AG04450 (cell line): ENCODE measurements around the gene MACF1. TPM values are rescaled to one million over a fixed set of nuclear protein-coding genes. Genes with fewer than 3 reads are reported as not detected.
"Not testable (repeated sequence)": the region's sequence is repeated elsewhere in the genome, so short reads cannot be mapped to it uniquely, and the experiment has no call there.

Experiments
- CTCF ChIA-PET: fragments of 300-600, 350-600 bp; formaldehyde crosslinking; extraction: SDS; loops from one replicate; lab custom pipeline; 2022; ENCODE audit warnings: antibody characterized with exemption, inconsistent platforms; lab: Charles Lee
- POLR2A ChIA-PET: fragments of 350-600 bp; formaldehyde crosslinking; extraction: SDS; loops from one replicate; lab custom pipeline; 2021; ENCODE audit warnings: antibody characterized with exemption, inconsistent platforms; lab: Yijun Ruan, JAX
- DNase-seq: peaks from one replicate; pipeline ENCODE4 v3.0.0-alpha.2; 2011; ENCODE audit warnings: low read depth, low spot score
- H3K27ac ChIP-seq: one replicate; pipeline ENCODE4 v1.5.1; 2012; ENCODE audit warnings: low read depth, low read length, control low read depth
- H3K27me3 ChIP-seq: one replicate; pipeline ENCODE4 v1.6.0; 2012; ENCODE audit warnings: low read length; ENCODE audit not compliant: control insufficient read depth, insufficient read depth
- H3K4me3 ChIP-seq: 2 replicates; pipeline ENCODE4 v1.5.1; 2011; ENCODE audit warnings: mild to moderate bottlenecking, low read depth, low read length, control low read depth
- H3K9me3 ChIP-seq: 2 replicates; pipeline ENCODE4 v1.5.1; 2012; ENCODE audit warnings: low read length; ENCODE audit not compliant: control insufficient read depth, insufficient read depth
- polyA plus RNA-seq: library from polyadenylated mRNA; depleted of rRNA; stranded (reverse); fragments of >200 nt; gene quantifications from 2 replicates; pipeline ENCODE4 v1.2.3, GENCODE V29; 2011
- TF ChIP-seq, protein P1 (sequence below): IDR thresholded peaks from 2 replicates; pipeline ENCODE4 v1.5.1; 2011; ENCODE audit warnings: low read depth, low read length, control low read depth, inconsistent platforms

The MACF1 gene
- polyA plus RNA-seq, 1 experiment, result 118 TPM

GRCh38 chr1:39512234-39512847 is 307.8 kb downstream of the MACF1 start:
- H3K27ac ChIP-seq, H3K27me3 ChIP-seq, POLR2A ChIA-PET, CTCF ChIA-PET, H3K9me3 ChIP-seq, H3K4me3 ChIP-seq, DNase-seq: not testable (repeated sequence)

GRCh38 chr1:39514710-39515124 is 310.2 kb downstream of the MACF1 start:
- H3K27ac ChIP-seq, H3K4me3 ChIP-seq, H3K27me3 ChIP-seq, DNase-seq, POLR2A ChIA-PET, CTCF ChIA-PET, H3K9me3 ChIP-seq: not testable (repeated sequence)

DNA sequence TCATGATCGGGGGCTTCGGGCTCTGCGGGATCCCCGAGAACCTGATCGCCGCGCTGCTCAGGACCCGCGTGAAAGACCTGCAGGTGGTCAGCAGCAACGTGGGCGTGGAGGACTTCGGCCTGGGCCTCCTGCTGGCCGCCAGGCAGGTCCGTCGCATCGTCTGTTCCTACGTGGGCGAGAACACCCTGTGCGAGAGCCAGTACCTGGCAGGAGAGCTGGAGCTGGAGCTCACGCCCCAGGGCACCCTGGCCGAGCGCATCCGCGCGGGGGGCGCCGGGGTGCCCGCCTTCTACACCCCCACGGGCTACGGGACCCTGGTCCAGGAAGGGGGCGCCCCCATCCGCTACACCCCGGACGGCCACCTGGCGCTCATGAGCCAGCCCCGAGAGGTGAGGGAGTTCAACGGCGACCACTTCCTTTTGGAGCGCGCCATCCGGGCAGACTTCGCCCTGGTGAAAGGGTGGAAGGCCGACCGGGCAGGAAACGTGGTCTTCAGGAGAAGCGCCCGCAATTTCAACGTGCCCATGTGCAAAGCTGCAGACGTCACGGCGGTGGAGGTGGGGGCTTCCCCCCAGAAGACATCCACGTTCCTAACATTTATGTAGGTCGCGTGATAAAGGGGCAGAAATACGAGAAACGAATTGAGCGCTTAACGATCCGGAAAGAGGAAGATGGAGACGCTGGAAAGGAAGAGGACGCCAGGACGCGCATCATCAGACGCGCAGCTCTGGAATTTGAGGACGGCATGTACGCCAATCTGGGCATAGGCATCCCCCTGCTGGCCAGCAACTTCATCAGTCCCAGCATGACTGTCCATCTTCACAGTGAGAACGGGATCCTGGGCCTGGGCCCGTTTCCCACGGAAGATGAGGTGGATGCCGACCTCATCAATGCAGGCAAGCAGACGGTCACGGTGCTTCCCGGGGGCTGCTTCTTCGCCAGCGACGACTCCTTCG is 310.9 kb downstream of the MACF1 start:
- DNase-seq, H3K9me3 ChIP-seq, POLR2A ChIA-PET, H3K27me3 ChIP-seq, CTCF ChIA-PET, H3K27ac ChIP-seq: not testable (repeated sequence)
- H3K4me3 ChIP-seq, result peak overlapping the region; percentile 52

GRCh38 chr1:39516841-39517240 is 312.3 kb downstream of the MACF1 start:
- H3K27ac ChIP-seq, H3K9me3 ChIP-seq, H3K27me3 ChIP-seq, DNase-seq, H3K4me3 ChIP-seq, POLR2A ChIA-PET: not testable (repeated sequence)
- CTCF ChIA-PET, result interaction anchor here (0.9 kb wide), 1 partner anchor 425 kb away, joined by 3 read pairs; no protein-coding TSS in a partner anchor

- H3K9me3 ChIP-seq, DNase-seq, CTCF ChIA-PET, H3K27ac ChIP-seq, H3K27me3 ChIP-seq, POLR2A ChIA-PET, H3K4me3 ChIP-seq: not testable (repeated sequence)
Observed at GRCh38 chr1:39517936-39518335, 313.4 kb downstream of the MACF1 start.

GRCh38 chr1:39519376-39519775 is 314.9 kb downstream of the MACF1 start:
- H3K27ac ChIP-seq, POLR2A ChIA-PET: not testable (repeated sequence)

DNA sequence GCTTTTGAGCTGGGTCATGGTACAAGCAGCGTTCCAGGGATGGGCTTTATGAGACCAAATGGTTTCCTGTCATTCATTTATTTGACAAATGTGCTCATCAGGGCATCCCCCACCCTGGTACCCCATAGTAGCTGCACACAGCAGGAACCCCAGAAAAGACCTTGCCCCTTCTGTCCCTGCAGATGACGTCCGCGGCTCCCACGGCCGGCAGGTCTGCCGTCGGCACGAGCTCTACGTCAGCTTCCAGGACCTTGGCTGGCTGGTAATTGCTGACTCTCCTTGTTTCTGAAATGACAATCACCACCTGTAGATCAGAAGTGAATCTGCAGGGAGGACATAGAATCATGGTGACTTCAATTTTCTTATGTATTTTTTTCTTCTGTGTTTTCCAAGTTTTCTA is 317.7 kb downstream of the MACF1 start:
- H3K9me3 ChIP-seq, CTCF ChIA-PET, H3K27ac ChIP-seq, H3K4me3 ChIP-seq, H3K27me3 ChIP-seq, DNase-seq, POLR2A ChIA-PET: not testable (repeated sequence)

More at GRCh38 chr1:39519376-39519775, 314.9 kb downstream of the MACF1 start:
- H3K9me3 ChIP-seq, H3K4me3 ChIP-seq, CTCF ChIA-PET, H3K27me3 ChIP-seq, DNase-seq: not testable (repeated sequence)

- H3K27ac ChIP-seq, result no peak overlapping the region
- DNase-seq, result no peak
- TF ChIP-seq, protein P1, sequence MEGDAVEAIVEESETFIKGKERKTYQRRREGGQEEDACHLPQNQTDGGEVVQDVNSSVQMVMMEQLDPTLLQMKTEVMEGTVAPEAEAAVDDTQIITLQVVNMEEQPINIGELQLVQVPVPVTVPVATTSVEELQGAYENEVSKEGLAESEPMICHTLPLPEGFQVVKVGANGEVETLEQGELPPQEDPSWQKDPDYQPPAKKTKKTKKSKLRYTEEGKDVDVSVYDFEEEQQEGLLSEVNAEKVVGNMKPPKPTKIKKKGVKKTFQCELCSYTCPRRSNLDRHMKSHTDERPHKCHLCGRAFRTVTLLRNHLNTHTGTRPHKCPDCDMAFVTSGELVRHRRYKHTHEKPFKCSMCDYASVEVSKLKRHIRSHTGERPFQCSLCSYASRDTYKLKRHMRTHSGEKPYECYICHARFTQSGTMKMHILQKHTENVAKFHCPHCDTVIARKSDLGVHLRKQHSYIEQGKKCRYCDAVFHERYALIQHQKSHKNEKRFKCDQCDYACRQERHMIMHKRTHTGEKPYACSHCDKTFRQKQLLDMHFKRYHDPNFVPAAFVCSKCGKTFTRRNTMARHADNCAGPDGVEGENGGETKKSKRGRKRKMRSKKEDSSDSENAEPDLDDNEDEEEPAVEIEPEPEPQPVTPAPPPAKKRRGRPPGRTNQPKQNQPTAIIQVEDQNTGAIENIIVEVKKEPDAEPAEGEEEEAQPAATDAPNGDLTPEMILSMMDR, result no peak
- H3K9me3 ChIP-seq, result no peaks in the 10 kb centered on the region
- ChIA-PET POLR2A (no interaction called here), CTCF (no interaction called here)
- no peak overlapping the region for H3K4me3 ChIP-seq
- no peaks in the 10 kb centered on the region for H3K27me3 ChIP-seq
Observed at GRCh38 chr1:39522661-39523567, 318.4 kb downstream of the MACF1 start.
